Posterior vena cava (tissue), 2 donors: ENCODE results near the gene GRM5. TPM values are rescaled to one million over a fixed set of nuclear protein-coding genes. Genes with fewer than 3 reads are reported as not detected.
A peak's percentile ranks its signal among the peaks of the same experiment; 100 is the strongest.
"Not testable (repeated sequence)": the region's sequence is repeated elsewhere in the genome, so short reads cannot be mapped to it uniquely, and the experiment has no call there.

Experiments used
- DNase-seq: peaks from one replicate; pipeline ENCODE4 v3.0.0-alpha.2; 2020; ENCODE audit warnings: low spot score
- intact Hi-C, 2 donors: fragments of 100-400 bp; cut with DNase I; formaldehyde crosslinking; loops; one replicate each; pipeline versions ENCODE4 v1.14.1 to v1.14.2; 2022 to 2023
- total RNA-seq, 2 donors: library from RNA; stranded (reverse); fragmentation: NEBNext Ultra II Directional; extraction: Animal tissue kit (Norgen Biotek cat#: 25700); gene quantifications; one replicate each; pipeline ENCODE4 v1.2.1, GENCODE V29; 2021
- donor health status: DM: yes; HTN: yes; CAD: no.
- donor health status: DM: yes; HTN: yes; CAD: no.

GRM5 gene
- total RNA-seq, 2 donors from 2014 or later, result 0.23 to 0.81 TPM

DNA sequence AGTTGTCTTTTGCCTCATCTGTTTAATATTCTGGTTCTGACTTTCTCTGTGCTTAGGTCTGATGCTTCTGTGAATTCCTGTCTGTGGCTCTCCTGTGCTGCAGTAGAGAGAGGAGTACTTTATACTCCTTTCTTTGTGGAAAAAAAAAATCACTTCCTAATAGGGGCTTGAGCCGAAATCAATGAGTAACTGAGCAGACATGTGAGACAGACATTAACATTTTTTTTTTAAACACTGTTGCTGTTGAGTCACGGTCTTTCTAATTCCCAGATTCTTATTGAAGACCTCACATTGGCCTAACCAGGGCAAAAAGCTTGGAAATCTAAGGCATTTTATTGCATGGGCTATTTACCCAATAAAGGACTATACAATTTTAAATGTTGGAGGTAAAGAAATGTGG lies 86.1 kb downstream of the GRM5 start:
- no peak for DNase-seq
- intact Hi-C loops, result no loop called here

DNA sequence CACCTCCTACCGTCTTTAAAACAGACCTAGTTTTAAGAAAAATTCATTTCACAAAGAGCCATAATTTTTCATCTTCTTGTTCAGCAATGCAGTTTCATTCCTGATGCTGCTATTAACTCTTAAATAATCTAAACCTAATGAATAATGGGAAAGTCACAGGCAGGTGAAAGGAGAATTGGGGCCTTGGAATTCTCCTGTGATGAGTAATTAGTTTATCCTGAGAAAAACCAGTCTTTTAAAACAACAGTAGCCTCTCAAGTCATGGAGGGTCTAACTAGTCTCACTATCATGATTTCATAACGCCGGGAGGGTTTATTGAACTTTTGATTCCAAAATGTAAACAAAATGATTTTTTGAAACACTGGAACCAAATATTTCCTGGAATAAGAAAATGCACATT lies 86.8 kb downstream of the GRM5 start:
- intact Hi-C loops, DNase-seq: not testable (repeated sequence)

DNA sequence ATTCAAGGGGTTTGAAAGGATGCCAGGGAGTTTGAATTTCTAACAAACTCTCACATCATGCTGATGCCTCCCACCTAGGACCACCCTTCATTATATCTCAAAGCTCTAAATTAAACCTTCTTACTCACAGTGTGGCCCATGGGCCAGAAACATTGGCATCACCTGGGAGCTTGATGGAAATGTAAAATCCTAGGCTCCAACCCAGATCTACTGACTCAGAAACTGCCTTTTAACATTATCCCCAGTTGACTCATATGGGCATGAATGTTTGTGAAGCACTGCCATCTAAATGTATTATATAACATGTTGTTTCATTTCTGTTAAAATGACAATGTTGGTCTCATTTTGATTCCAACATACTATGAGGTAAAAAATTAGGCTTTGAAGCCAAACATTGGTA lies 90.3 kb downstream of the GRM5 start:
- DNase-seq, intact Hi-C loops: not testable (repeated sequence)

DNA sequence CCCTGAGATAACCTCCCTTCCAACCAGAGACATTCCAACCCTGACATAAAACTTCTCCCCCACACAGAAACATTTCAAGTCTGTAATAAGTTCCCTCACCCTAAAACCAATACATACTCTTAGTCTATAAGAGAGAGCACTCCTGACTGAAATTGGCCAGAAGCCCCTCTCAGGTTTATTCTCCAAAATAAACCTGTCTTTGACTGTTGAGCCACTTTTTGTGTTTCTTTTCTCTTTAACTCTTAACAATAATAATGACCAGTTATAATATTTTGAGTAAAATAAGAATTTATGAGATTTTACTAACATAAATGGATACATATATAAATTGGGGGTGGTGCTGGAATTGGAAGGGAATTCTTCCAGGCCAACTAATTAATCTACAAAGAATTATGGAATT lies 93.6 kb downstream of the GRM5 start:
- intact Hi-C loops, result no loop called here
- DNase-seq, result no peak

DNA sequence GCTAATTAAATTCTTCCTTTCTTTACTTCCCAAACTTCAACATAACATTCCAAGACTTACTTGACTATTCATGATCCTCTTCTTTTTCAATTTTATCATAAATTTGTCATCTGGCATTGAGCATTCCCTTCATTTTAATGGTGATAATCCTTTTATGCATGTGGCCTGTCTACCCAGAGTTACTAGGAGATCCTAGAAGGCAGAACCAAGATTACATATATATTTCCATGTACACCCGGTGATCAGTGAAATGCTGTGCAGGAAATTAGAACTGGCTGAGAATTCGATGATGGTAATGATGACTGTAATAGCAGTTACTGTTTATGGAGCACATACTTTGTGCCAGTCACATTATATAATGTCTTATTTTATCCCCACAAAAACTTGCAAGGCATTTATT lies 104.2 kb downstream of the GRM5 start:
- intact Hi-C loops, DNase-seq: not testable (repeated sequence)

DNA sequence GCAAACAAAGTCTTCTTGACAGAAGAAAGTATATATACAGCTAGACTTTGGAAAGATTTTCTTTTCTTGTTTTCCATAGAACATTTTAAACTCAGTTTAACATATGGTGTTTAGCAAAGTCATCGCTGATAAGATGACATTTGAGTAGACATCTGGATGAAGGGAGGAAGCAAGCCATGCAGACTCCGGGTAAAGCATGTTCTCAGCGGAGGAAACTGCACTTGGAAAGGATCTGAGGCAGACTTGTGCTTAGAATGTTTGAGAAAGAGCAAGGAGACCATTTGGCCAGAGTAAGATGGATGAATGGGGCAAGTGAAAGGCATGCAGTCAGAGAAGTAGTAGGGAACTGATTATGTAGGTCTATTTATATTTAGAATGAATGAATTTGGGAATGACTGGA lies 105.9 kb downstream of the GRM5 start:
- intact Hi-C loops, DNase-seq: not testable (repeated sequence)

DNA sequence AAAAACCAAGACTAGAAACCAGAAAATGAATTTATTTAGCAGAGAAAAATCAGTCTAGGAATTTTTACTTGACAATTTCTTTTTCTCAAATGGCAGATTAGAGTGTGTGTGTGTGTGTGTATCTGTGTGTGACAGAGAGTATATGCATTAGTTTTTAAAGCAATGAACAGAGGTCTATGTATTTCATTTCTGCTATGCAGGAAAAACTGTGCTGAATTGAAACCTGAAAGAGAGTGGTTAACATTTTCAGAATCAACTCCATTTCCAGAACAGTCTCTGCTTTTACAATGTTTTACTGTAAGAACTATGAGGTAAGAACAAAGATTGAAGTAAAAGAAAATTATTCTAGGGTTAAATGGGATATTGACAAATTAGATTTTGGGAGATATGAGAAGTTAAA lies 114.8 kb downstream of the GRM5 start:
- intact Hi-C loops, result no loop called here

DNA sequence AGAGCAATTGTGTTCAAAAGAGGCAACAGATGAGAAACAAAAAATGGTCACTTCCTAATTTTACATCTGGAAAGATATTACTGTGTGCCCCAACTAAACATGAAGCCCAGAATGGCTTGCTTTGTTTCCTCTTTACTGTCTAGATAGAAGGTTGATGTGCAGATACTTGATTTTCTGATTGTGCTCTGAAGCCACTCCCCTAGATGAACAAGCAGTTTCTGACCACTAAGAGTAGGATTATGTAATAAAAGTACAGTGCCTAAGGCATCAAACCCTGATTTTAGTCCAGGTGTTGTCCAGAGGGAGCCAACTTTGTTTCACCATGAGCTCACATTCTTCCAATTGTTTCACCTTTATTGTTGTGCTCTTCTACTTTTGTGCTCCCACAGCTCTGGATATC lies 116.9 kb downstream of the GRM5 start:
- intact Hi-C loops, DNase-seq: not testable (repeated sequence)

More for the DNA sequence above, 114.8 kb downstream of the GRM5 start:
- DNase-seq, result no peak

DNA sequence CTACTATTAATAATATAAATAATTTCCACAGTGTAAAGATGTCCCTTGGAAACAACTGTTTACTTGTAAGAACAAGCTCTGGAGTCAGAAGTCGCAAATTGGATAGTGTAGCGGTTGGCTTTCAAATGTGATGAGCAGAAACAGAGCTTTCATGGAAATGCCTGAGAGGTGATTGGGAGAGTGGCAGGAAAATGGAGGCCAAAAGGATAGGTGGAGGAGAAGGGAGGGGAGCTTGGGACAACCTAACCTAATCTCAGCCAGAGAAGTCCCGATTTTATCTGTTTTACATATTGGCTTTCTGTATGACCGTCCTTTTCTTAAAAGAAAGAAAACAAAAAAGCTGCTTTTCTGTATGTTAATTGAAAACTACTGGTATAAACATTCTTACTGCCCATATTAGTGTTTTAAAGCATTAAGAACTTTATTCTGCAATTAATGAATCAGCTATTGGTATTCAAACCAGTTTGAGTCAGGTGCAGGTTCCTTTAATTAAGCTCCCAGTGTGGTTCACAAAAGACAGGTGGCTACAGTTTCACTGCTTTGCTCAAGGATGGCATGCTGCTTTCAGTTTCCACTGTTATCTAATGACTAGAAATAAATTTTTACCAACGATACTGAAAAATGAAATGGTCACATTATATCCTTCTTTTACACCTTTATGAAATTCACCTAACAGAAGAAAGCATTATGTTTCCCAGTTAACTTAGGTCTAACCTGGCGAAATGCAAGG lies 117.8 kb downstream of the GRM5 start:
- intact Hi-C loops, DNase-seq: not testable (repeated sequence)

DNA sequence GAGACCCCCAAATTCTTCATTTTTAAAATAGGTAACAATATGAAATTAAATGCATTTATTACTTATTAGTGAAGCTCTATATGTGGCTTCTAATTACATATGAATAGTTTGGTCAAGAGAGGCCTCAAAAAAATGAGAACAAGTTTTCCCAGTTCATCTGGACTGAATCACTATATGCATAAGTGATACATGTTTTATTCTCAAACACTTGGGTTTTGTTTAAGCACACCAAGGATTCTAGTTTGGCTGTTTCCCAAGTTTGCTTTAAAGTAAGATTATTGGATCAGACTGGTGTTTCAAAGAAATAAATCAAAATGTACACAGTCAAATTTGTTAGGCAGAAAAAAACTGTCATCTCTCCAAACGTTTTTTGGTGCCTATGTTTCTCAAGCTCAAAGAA lies 136.1 kb downstream of the GRM5 start:
- DNase-seq, intact Hi-C loops: not testable (repeated sequence)

DNA sequence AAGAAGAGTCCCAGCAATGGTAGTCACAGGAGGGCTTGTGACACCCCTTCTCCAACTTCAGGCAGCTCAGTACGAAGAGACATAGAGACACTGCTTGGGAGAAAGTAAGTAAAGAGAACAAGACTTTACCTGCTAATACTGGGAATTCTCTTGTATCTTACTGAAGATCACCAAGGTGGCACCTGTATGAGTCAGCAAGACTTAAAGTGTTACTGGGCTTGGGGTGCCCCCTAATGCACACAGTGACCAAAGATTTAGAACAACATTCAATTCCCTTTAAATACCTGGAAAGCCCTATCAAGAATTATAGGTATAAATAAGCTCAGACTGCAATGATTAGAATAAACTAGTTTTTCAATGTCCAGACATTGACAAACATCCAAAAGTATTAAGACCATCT lies 148.7 kb downstream of the GRM5 start:
- DNase-seq, intact Hi-C loops: not testable (repeated sequence)

DNA sequence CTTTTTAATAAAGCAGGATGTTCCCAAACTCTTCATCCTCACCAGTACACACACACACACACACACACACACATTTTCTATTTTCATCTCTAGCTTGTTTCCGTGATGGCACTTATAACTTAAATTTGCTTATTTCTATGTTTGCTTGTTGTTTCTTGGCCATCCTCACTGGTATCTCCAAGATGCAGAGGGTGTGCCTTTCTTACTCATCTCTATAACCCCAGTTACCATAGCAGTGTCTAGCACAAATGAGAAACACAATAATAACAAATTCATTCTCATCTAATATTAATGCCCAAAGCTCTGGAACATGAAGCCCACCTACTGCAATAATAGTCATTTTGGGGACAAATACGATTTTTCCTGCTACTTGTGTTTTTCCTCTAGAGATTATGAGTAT lies 156.3 kb downstream of the GRM5 start:
- no peak for DNase-seq
- intact Hi-C loops, result no loop called here

DNA sequence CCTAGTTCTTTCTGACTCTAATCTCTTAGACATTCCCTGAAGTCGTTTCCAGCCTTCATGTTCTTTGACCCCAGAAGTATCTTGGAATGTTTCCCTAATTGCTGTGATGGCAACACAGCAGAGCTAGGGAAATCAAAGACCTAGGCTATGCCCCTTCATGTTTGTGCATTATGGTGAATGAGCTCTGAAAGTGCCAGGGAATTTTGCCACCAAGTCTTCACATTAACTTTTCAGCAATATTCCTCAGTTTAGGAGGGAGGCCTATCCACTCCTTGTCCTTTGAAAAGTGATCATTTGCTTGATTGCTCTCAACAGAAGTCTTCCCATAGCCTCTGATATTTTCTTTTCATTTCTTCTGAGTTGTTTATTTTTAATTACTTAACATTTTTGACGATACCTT lies 164.3 kb downstream of the GRM5 start:
- intact Hi-C loops, DNase-seq: not testable (repeated sequence)

DNA sequence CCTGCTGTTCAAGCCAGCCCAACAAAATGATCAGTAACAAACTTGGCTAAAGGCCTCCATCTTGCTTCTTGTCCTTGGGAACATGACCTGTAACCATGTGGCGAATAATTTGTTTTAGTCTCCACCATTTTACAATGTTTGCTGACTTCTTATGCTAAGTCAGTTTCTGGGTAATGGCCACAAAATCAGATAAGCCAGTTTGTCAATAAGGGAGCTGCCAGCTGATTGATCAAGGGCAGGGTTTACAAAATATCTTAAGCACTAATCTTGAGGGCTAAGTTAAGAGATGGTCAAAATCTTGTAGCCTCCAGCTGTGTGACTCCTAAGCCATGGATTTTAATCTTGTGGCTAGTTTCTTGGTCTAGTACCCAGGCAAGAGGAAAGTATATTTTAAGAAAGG lies 176.9 kb downstream of the GRM5 start:
- DNase-seq, intact Hi-C loops: not testable (repeated sequence)

DNA sequence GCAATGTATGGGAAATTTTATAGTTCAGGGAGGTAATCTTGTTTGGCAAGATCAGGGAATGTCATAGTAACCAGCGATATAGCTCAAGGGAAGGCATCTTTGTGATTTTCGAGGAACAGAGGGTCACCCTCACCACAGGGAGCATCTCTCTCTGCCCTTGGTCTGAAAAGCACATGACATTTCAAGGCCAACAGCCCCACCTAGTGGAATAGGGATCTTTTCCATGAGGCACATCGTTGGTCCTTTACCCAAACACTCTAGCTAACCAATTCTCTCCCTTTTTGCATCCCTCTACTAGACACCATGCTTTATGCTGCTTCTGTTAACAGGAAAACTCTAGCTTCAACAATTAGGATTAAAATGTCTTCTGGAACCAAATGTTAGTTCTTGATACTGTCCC lies 179.0 kb downstream of the GRM5 start:
- intact Hi-C loops, result no loop called here
- DNase-seq, result no peak

DNA sequence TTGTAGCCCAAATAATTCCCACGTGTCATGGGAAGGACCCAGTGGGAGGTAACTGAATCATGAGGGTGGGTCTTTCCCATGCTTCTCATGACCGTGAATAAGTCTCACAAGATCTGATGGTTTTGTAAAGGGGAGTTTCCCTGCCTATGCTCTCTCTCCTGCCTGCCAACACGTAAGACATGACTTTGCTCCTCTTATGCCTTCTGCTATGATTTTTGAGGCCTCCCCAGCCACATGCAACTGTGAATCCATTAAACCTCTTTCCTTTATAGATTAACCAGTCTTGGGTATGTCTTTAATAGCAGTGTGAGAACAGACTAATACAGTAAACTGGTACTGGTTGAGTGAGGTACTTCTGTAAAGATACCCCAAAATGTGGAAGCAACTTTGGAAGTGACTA lies 183.0 kb downstream of the GRM5 start:
- intact Hi-C loops, result not testable (repeated sequence)

DNA sequence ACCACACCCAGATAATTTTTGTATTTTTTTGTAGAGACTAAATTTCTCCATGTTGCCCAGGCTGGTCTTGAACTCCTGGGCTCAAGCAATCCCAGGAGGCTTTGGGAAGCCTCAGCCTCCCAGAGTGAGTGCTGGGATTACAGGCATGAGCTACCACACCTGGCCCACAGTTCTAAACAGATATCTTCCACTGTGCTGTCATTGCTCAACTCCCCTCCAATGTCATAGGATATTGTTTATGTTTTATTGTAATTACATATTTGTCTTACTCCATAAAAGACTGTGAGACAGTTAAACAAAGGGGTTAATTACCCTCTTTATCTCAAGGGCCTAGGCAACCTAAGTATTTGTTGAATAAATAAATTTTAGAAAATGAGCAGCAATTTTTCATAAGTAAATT lies 204.2 kb downstream of the GRM5 start:
- intact Hi-C loops, result no loop called here
- no peak for DNase-seq

More for the DNA sequence above, 183.0 kb downstream of the GRM5 start:
- DNase-seq, result not testable (repeated sequence)

DNA sequence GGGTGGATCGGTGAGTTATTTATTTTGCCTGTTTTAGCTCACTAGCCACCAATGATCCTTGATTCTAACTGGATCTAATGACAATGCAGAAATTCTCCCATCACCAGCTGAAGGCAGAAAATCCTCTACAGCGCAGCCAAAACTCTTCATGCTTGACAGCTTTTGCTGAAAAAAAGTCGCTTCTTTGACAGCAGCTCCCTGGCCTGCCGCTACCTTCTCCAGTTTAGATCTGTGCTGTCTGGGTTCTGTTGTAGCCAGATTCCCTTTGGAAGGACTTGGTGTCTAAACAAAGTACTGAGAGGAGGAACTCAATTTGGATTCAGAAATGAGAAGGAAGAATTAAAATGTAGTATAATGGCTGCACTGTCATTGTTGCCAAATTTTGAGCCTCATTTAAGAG lies 205.4 kb downstream of the GRM5 start:
- DNase-seq, intact Hi-C loops: not testable (repeated sequence)

DNA sequence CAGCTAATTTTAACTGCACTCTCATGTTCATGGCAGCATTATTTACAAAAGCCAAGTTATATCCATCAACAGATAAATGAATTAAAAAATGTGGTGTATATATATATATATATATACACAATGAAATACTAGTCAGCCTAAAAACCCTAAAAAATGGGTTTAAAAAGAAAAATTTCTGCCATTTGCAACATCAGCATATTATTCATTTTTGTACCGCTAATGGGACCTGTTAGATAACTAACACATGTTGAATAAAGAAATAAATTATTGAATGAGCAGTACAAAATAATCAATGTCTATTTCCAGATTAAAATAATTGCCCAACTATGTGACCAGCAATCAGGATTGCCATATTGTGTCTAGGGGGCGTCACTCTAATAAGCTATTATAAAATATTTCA lies 211.8 kb downstream of the GRM5 start:
- DNase-seq, intact Hi-C loops: not testable (repeated sequence)

DNA sequence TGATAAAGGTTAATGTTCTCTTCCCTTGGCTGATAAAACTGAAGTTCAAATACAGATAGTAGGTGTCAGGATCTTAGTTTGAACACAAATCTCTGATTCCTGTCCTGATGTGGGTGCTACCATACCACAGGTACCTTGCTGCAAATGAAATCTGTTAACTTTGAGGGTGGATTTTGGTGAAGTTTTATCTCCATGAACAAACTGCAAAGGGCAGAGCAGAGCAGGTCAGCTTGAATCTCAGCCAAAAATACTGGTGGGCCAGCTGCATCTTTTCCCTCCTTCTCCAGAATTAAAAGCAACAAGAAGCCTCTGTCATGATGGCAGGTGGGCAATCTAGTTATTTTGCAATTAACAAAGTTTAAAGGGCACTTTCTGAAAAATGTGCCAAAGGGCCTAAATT lies 214.2 kb downstream of the GRM5 start:
- DNase-seq, intact Hi-C loops: not testable (repeated sequence)

DNA sequence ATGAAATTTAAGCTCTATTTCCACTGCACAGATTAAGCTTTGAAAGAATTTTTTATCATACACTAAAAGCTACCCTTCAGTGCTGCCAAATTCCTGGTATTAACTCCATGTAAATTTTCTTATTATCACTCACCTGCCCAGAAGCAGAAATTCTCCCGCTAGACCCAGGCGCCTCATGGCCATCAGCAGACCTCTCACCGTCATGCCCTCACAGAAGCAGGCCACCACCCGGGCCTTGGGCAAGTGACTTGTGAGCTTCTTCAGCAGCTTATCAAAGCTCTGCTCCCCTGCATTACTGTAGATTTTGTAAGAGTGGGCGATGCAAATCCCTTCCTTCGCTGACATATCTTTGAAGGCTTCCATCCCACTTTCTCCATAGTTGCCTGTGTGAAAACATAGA lies 216.0 kb downstream of the GRM5 start:
- intact Hi-C loops, result not testable (repeated sequence)
- peak; percentile 70 for DNase-seq
